H1 (cell line): Measurements from ENCODE around the gene MYBPC2. TPM values are rescaled to one million over a fixed set of nuclear protein-coding genes. Genes with fewer than 3 reads are reported as not detected.

ENCODE experiments used
- CTCF ChIA-PET: fragments of 300-600 bp; sonication (Branson Sonifier 250); formaldehyde crosslinking; loops from one replicate; lab custom pipeline; 2021; ENCODE audit not compliant: partially characterized antibody; lab: Charles Lee
- POLR2A ChIA-PET: fragments of 300-600 bp; sonication (Branson Sonifier 250); formaldehyde crosslinking; loops from one replicate; lab custom pipeline; 2021; ENCODE audit warnings: inconsistent platforms; ENCODE audit not compliant: partially characterized antibody; lab: Charles Lee
- DNase-seq, 2 experiments: peaks; one replicate each; pipeline versions ENCODE4 v3.0.0 to v3.0.0-alpha.2; 2010 to 2022; ENCODE audit warnings: low spot score in 2 of 2, low read depth in 1 of 2, mixed read lengths in 1 of 2
- FAIRE-seq: peaks from 2 replicates; lab custom pipeline; 2011; peaks lifted over from hg19 to GRCh38; lab: Jason Lieb, UNC
- H2AFZ ChIP-seq: 2 replicates; pipeline ENCODE4 v1.8.1; 2012; ENCODE audit warnings: low read length, inconsistent platforms
- H2AK5ac ChIP-seq: 2 replicates; pipeline ENCODE4 v1.6.1; 2013; ENCODE audit warnings: low read depth, low read length
- H2BK120ac ChIP-seq: replicated peaks from 2 replicates; pipeline ENCODE3; 2013; ENCODE audit warnings: low read depth, low read length, inconsistent platforms
- H2BK12ac ChIP-seq: 2 replicates; pipeline ENCODE4 v1.6.1; 2013; ENCODE audit warnings: low read depth, low read length
- H2BK15ac ChIP-seq: 2 replicates; pipeline ENCODE4 v1.6.1; 2013; ENCODE audit warnings: low read length
- H2BK20ac ChIP-seq: 2 replicates; pipeline ENCODE4 v1.6.1; 2013; ENCODE audit warnings: low read length
- H2BK5ac ChIP-seq: 2 replicates; pipeline ENCODE4 v1.6.1; 2013; ENCODE audit warnings: low read depth, low read length
- H3K14ac ChIP-seq: 2 replicates; pipeline ENCODE4 v1.6.1; 2013; ENCODE audit warnings: inconsistent platforms; ENCODE audit not compliant: insufficient read length
- H3K18ac ChIP-seq: 2 replicates; pipeline ENCODE4 v1.6.1; 2013; ENCODE audit warnings: low read length; ENCODE audit errors: extremely low read depth
- H3K23ac ChIP-seq: 2 replicates; pipeline ENCODE4 v1.6.1; 2013; ENCODE audit warnings: inconsistent platforms; ENCODE audit not compliant: insufficient read length
- H3K23me2 ChIP-seq: 2 replicates; pipeline ENCODE4 v1.6.1; 2013; ENCODE audit warnings: low read depth, low read length
- H3K27ac ChIP-seq: 2 replicates; pipeline ENCODE4 v1.6.1; 2011; ENCODE audit warnings: low read depth, low read length, inconsistent platforms
- H3K27me3 ChIP-seq, 4 experiments: replicated peaks in 1 of 4; 1 replicate in 1 of 4; 2 replicates in 3 of 4; pipeline versions ENCODE4 v1.6.1 to v1.8.1; 2011 to 2013; ENCODE audit warnings: low read length in 3 of 4, mild to moderate bottlenecking in 3 of 4, inconsistent platforms in 2 of 4, mixed read lengths in 2 of 4, moderate library complexity in 1 of 4; ENCODE audit not compliant: control insufficient read depth in 3 of 4, insufficient read depth in 3 of 4; ENCODE audit errors: extremely low read depth in 1 of 4
- H3K36me3 ChIP-seq, 4 experiments: 2 replicates each; pipeline versions ENCODE4 v1.6.1 to v1.8.1; 2011 to 2013; ENCODE audit warnings: mild to moderate bottlenecking in 4 of 4, low read length in 3 of 4, moderate library complexity in 2 of 4, control low read depth in 1 of 4, inconsistent platforms in 1 of 4; ENCODE audit not compliant: insufficient read depth in 4 of 4, control insufficient read depth in 2 of 4
- H3K4ac ChIP-seq: replicated peaks from 2 replicates; pipeline ENCODE3; 2013; ENCODE audit warnings: low read length, low read depth, mixed read lengths, inconsistent platforms; ENCODE audit not compliant: insufficient read length
- H3K4me1 ChIP-seq, 4 experiments: replicated peaks in 1 of 4; 1 replicate in 1 of 4; 2 replicates in 3 of 4; pipeline versions ENCODE4 v1.6.1 to v1.8.1; 2011 to 2013; ENCODE audit warnings: low read length in 3 of 4, inconsistent platforms in 2 of 4, mixed read lengths in 1 of 4; ENCODE audit not compliant: insufficient read depth in 4 of 4, control insufficient read depth in 3 of 4
- H3K4me2 ChIP-seq, 2 experiments: 2 replicates each; pipeline versions ENCODE4 v1.6.1 to v1.8.1; 2011 to 2013; ENCODE audit warnings: low read depth in 2 of 2, low read length in 2 of 2, control low read depth in 1 of 2, inconsistent platforms in 1 of 2, mild to moderate bottlenecking in 1 of 2; ENCODE audit not compliant: insufficient read depth in 1 of 2
- H3K4me3 ChIP-seq, 4 experiments: fragments of 200-600, 300-600 bp in 1 of 4; sonication (generic), shearing (Covaris generic), sonication (Bioruptor Twin) in 1 of 4; 2 replicates each; pipeline versions ENCODE4 v1.5.1 to v1.8.1; 2011 to 2016; ENCODE audit warnings: low read length in 4 of 4, low read depth in 3 of 4, control low read depth in 2 of 4, inconsistent platforms in 2 of 4, mild to moderate bottlenecking in 2 of 4, mixed read lengths in 1 of 4, moderate library complexity in 1 of 4; ENCODE audit not compliant: insufficient read depth in 2 of 4; ENCODE audit errors: extremely low read depth in 1 of 4
- H3K56ac ChIP-seq: replicated peaks from 2 replicates; pipeline ENCODE3; 2013; ENCODE audit warnings: low read depth, mild to moderate bottlenecking, mixed read lengths, low read length, inconsistent platforms; ENCODE audit not compliant: insufficient read length
- H3K79me1 ChIP-seq: 2 replicates; pipeline ENCODE4 v1.6.1; 2013; ENCODE audit warnings: low read depth, low read length, control low read depth
- H3K79me2 ChIP-seq, 2 experiments: 2 replicates each; pipeline versions ENCODE4 v1.6.1 to v1.8.1; 2012 to 2013; ENCODE audit warnings: low read length in 2 of 2, mild to moderate bottlenecking in 2 of 2, inconsistent platforms in 1 of 2; ENCODE audit not compliant: insufficient read depth in 2 of 2, control insufficient read depth in 1 of 2
- H3K9ac ChIP-seq, 4 experiments: replicated peaks in 1 of 4; 1 replicate in 1 of 4; 2 replicates in 3 of 4; pipeline versions ENCODE4 v1.6.1 to v1.8.1; 2011 to 2013; ENCODE audit warnings: low read depth in 3 of 4, low read length in 3 of 4, control low read depth in 2 of 4, mild to moderate bottlenecking in 2 of 4, moderate library complexity in 2 of 4, inconsistent platforms in 1 of 4; ENCODE audit errors: extremely low read depth in 1 of 4
- H3K9me3 ChIP-seq, 2 experiments: 2 replicates each; pipeline versions ENCODE4 v1.6.1 to v1.8.1; 2012 to 2013; ENCODE audit warnings: mild to moderate bottlenecking in 2 of 2, moderate library complexity in 2 of 2, control low read depth in 1 of 2, inconsistent platforms in 1 of 2, low read depth in 1 of 2, low read length in 1 of 2, mixed read lengths in 1 of 2; ENCODE audit not compliant: insufficient read depth in 2 of 2
- H4K20me1 ChIP-seq, 2 experiments: replicated peaks in 1 of 2; 2 replicates each; pipeline versions ENCODE3 to v1.8.1; 2011 to 2013; ENCODE audit warnings: inconsistent platforms in 2 of 2, low read length in 2 of 2, mild to moderate bottlenecking in 1 of 2; ENCODE audit not compliant: insufficient read depth in 2 of 2, control insufficient read depth in 1 of 2
- H4K5ac ChIP-seq: 2 replicates; pipeline ENCODE4 v1.6.1; 2013; ENCODE audit warnings: low read length, low read depth, mixed read lengths, inconsistent platforms; ENCODE audit not compliant: insufficient read length
- H4K8ac ChIP-seq: 2 replicates; pipeline ENCODE4 v1.8.0; 2013; ENCODE audit warnings: mild to moderate bottlenecking, moderate library complexity, low read length, inconsistent platforms; ENCODE audit not compliant: insufficient read depth; ENCODE audit errors: extremely low read depth
- H4K91ac ChIP-seq: replicated peaks from 2 replicates; pipeline ENCODE3; 2013; ENCODE audit warnings: low read length, mixed read lengths, inconsistent platforms; ENCODE audit not compliant: insufficient read length
- CTCF ChIP-seq, 3 experiments: IDR thresholded peaks; 1 replicate in 2 of 3; 2 replicates in 1 of 3; pipeline versions ENCODE4 v1.5.1 to v1.6.1; 2011; ENCODE audit warnings: low read length in 3 of 3, mild to moderate bottlenecking in 3 of 3, inconsistent platforms in 2 of 3, low read depth in 1 of 3, moderate library complexity in 1 of 3; ENCODE audit not compliant: insufficient read depth in 1 of 3; ENCODE audit errors: control extremely low read depth in 1 of 3
- SIRT6 ChIP-seq: IDR thresholded peaks from one replicate; pipeline ENCODE4 v1.7.1; 2012; ENCODE audit warnings: low read length, inconsistent platforms
- WGBS, 2 experiments: shearing (Covaris generic) in 1 of 2; methylation state at CpG; one replicate each; pipeline versions ENCODE4 v1.1.6 to v1.1.7; 2013 to 2015; ENCODE audit warnings: low lambda C conversion rate in 2 of 2, mixed read lengths in 2 of 2, inconsistent platforms in 1 of 2, low coverage in 1 of 2, missing lambda C conversion rate in 1 of 2; ENCODE audit not compliant: insufficient replicate concordance in 2 of 2, insufficient coverage in 1 of 2, insufficient read length in 1 of 2; ENCODE audit errors: extremely low coverage in 1 of 2, missing lambda C conversion rate in 1 of 2; 5-methylcytosine and 5-hydroxymethylcytosine counted together
- polyA plus RNA-seq, 7 experiments: library from polyadenylated mRNA; depleted of rRNA in 3 of 7; stranded (reverse) in 5 of 7; unstranded in 2 of 7; fragments of >200 nt in 5 of 7; fragments of 200-250 nt in 2 of 7; gene quantifications; 1 replicate in 5 of 7; 2 replicates in 1 of 7; 4 replicates in 1 of 7; pipeline versions ENCODE4 v1.2.1 to v1.2.3, GENCODE V29; 2011 to 2013; ENCODE audit warnings: missing spikeins in 2 of 7, mixed read lengths in 2 of 7
- total RNA-seq: library from RNA; stranded (reverse); fragmentation: NEBNext Ultra II Directional; extraction: Animal tissue kit (Norgen Biotek cat#: 25700); gene quantifications from 2 replicates; pipeline ENCODE4 v1.2.1, GENCODE V29; 2021

Gene MYBPC2
- total and polyA plus RNA-seq, 2 of the 8 experiments (the other 6 are each of a cell fraction or from before 2014, with no cell fraction given) = 1.8 to 3.1 TPM

- 90% methylated on average over 13 of the region's 13 CpGs; no CpG with 5 or more reads in 1 of the 2 experiments for WGBS, 2 experiments
- no peak overlapping the region for H3K4ac ChIP-seq
- no peak overlapping the region for H3K18ac ChIP-seq
- no peaks in the 10 kb centered on the region for H3K9me3 ChIP-seq
- H3K79me1 ChIP-seq = no peaks in the 10 kb centered on the region
- no peaks in the 10 kb centered on the region for H3K27me3 ChIP-seq
- FAIRE-seq = no peak
- no peaks in the 10 kb centered on the region for H3K36me3 ChIP-seq
- no peak for DNase-seq
- H4K20me1 ChIP-seq = peaks cover 0 to 3% of the 10 kb centered on the region in 2 experiments
- no peak overlapping the region for H2AK5ac ChIP-seq
- H2BK15ac ChIP-seq = no peak overlapping the region
- H3K27ac ChIP-seq = no peak overlapping the region
- H4K8ac ChIP-seq = no peak overlapping the region
- H2BK20ac ChIP-seq = 0 out of 2 replicates have a peak overlapping the region, but pooled peaks have one; percentile 55
- H3K56ac ChIP-seq = no peak overlapping the region
- H4K5ac ChIP-seq = no peak overlapping the region
- no peak overlapping the region for H3K9ac ChIP-seq
- H4K91ac ChIP-seq = no peak overlapping the region
- peaks cover 7% of the 10 kb centered on the region; the same call in 1 of the 2 replicates for H3K23me2 ChIP-seq
- TF ChIP-seq SIRT6 (no peak), CTCF (IDR thresholded peaks at IDR 0.05; ENCODE audit: control extremely low read depth in 1 of 3, insufficient read depth in 1 of 3, low read depth in 1 of 3, low read length in 3 of 3) (peak; percentile 15 to 21 (median 18); a peak in 2 of 4 replicates)
- H2AFZ ChIP-seq = no peak overlapping the region
- POLR2A ChIA-PET = interaction anchor here (1.5 to 1.6 kb wide), 3 partner anchors 28 to 73 kb away, joined by 3 to 4 read pairs (median 3); partner anchors contain the start of gene MYBPC2
- no peak overlapping the region for H2BK12ac ChIP-seq
- no peak overlapping the region for H3K4me2 ChIP-seq
- H3K4me1 ChIP-seq = peaks cover 0 to 3% (median 0%) of the 10 kb centered on the region in 4 experiments; a peak in 2 of 7 replicates
- H2BK5ac ChIP-seq = no peak overlapping the region
- H2BK120ac ChIP-seq = no peak overlapping the region
- no peaks in the 10 kb centered on the region for H3K79me2 ChIP-seq
- H3K4me3 ChIP-seq = no peak overlapping the region
- no peak overlapping the region for H3K23ac ChIP-seq
- H3K14ac ChIP-seq = no peak overlapping the region
- CTCF ChIA-PET = interaction anchor here (0.5 to 3.8 kb wide), 28 partner anchors 8 to 188 kb away, joined by 3 to 21 read pairs (median 6); partner anchors contain the start of genes NR1H2 and SPIB
Measured at GRCh38 chr19:50460161-50460765, 27.6 kb downstream of the MYBPC2 start.
